Gastroesophageal sphincter (tissue), 4 donors: ENCODE data around the gene HMG20B. TPM values are rescaled to one million over a fixed set of nuclear protein-coding genes. Genes with fewer than 3 reads are reported as not detected.

Experiments used
- ATAC-seq: fragments of 150-250 bp; one replicate; pipeline ENCODE4 v1.9.1; 2016; ENCODE audit warnings: mild to moderate bottlenecking, moderate library complexity
- H3K27ac ChIP-seq, 4 donors: fragments of 200-600 bp; sonication (generic) in 3 of 4; 1 replicate in 3 of 4; 2 replicates in 1 of 4; pipeline ENCODE4 v1.5.1; 2016 to 2019
- H3K27me3 ChIP-seq: fragments of 200-600 bp; sonication (generic); one replicate; pipeline ENCODE4 v1.5.1; 2019
- H3K36me3 ChIP-seq, 2 donors: fragments of 200-600 bp; sonication (generic); one replicate each; pipeline ENCODE4 v1.5.1; 2019; ENCODE audit warnings: control low read depth in 1 of 2
- H3K4me1 ChIP-seq, 3 donors: fragments of 200-600 bp; sonication (generic); 1 replicate in 2 of 3; 2 replicates in 1 of 3; pipeline ENCODE4 v1.5.1; 2016 to 2019; ENCODE audit warnings: control low read depth in 2 of 3
- H3K4me3 ChIP-seq, 2 donors: fragments of 200-600 bp; sonication (generic); one replicate each; pipeline ENCODE4 v1.5.1; 2019; ENCODE audit warnings: mild to moderate bottlenecking in 1 of 2, moderate library complexity in 1 of 2
- H3K9me3 ChIP-seq, 3 donors: fragments of 200-600 bp; sonication (generic); one replicate each; pipeline ENCODE4 v1.5.1; 2017 to 2019; ENCODE audit warnings: control low read depth in 2 of 3
- EP300 ChIP-seq: sonication (generic); formaldehyde crosslinking; IDR thresholded peaks from one replicate; pipeline ENCODE4 v1.6.1; 2017; ENCODE audit warnings: antibody characterized with exemption, mild to moderate bottlenecking
- POLR2A ChIP-seq, 2 donors: fragments of 450-650 bp; IDR thresholded peaks; one replicate each; pipeline ENCODE4 v1.6.1; 2017; ENCODE audit warnings: antibody characterized with exemption in 2 of 2, mild to moderate bottlenecking in 2 of 2, moderate library complexity in 1 of 2
- POLR2AphosphoS5 ChIP-seq: sonication (generic); formaldehyde crosslinking; IDR thresholded peaks from one replicate; pipeline ENCODE4 v1.6.1; 2017; ENCODE audit warnings: antibody characterized with exemption
- WGBS, 2 donors: methylation state at CpG; one replicate each; pipeline ENCODE4 v1.1.5; 2018; ENCODE audit warnings: low coverage in 1 of 2; 5-methylcytosine and 5-hydroxymethylcytosine counted together
- total RNA-seq, 4 donors: library from RNA; depleted of rRNA; stranded (reverse); fragments of >200 nt; gene quantifications; one replicate each; pipeline ENCODE4 v1.1.0, GENCODE V29; 2016
- TF ChIP-seq, protein P1 (sequence below), 4 experiments: fragments of 200-600 bp in 2 of 4; fragments of 450-650 bp in 2 of 4; sonication (generic) in 1 of 4; IDR thresholded peaks; one replicate each; pipeline ENCODE4 v1.5.1; 2017 to 2019; ENCODE audit warnings: antibody characterized with exemption in 4 of 4, mild to moderate bottlenecking in 2 of 4, moderate library complexity in 2 of 4

HMG20B gene
- total RNA-seq, 4 donors from 2014 or later, result 106 to 203 (median 154) TPM

DNA sequence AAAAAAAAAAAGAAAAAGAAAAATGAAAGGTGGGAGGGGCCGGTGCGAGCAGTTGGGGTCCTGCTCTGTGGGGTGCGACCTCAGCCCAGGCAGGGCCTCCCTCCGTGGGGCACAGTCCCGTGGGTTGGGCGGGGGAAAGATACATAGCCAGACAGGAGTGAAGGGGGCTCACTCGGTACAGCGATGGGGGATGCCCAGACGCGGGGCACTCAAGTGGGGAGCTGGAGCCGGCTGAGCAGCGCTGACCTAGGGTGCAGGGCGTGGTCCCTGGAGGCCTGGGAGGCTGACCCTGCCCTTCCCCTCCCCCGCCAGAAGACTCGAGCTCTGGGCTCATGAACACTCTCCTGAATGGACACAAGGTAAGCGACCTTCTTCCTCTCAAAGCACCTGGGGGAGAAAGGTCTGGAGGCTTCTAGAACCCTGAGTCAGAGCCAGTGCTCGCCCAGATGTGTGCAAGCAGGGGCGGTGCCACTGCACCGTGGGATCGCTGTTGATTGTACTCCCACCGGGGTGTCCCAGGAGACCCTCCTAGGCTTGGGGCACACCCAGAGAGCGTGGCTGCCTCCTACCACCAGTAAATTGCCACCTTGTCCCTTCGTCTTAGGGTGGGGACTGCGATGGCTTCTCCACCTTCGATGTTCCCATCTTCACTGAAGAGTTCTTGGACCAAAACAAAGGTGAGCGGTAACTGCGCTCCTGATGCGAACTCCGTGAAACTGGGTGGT is 3.4 kb downstream of the HMG20B start:
- ATAC-seq, result no peak
- H3K9me3 ChIP-seq, result no peaks in the 10 kb centered on the region
- peaks cover 0 to 12% of the 10 kb centered on the region in 2 donors for H3K36me3 ChIP-seq
- peak overlapping the region in 3 of 4 donors; percentile 80 to 83 (median 83) for H3K27ac ChIP-seq
- peak overlapping the region in 1 of 2 donors; percentile 47 for H3K4me3 ChIP-seq
- H3K4me1 ChIP-seq, result peaks cover 0 to 74% (median 21%) of the 10 kb centered on the region in 3 donors
- H3K27me3 ChIP-seq, result no peaks in the 10 kb centered on the region
- TF ChIP-seq POLR2A (IDR thresholded peaks at IDR 0.05) (no peak), POLR2AphosphoS5 (no peak), EP300 (no peak)
- TF ChIP-seq, protein P1, sequence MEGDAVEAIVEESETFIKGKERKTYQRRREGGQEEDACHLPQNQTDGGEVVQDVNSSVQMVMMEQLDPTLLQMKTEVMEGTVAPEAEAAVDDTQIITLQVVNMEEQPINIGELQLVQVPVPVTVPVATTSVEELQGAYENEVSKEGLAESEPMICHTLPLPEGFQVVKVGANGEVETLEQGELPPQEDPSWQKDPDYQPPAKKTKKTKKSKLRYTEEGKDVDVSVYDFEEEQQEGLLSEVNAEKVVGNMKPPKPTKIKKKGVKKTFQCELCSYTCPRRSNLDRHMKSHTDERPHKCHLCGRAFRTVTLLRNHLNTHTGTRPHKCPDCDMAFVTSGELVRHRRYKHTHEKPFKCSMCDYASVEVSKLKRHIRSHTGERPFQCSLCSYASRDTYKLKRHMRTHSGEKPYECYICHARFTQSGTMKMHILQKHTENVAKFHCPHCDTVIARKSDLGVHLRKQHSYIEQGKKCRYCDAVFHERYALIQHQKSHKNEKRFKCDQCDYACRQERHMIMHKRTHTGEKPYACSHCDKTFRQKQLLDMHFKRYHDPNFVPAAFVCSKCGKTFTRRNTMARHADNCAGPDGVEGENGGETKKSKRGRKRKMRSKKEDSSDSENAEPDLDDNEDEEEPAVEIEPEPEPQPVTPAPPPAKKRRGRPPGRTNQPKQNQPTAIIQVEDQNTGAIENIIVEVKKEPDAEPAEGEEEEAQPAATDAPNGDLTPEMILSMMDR (IDR thresholded peaks at IDR 0.05), result no peak
- 55 to 86% methylated on average over 7 to 14 of the region's 29 CpGs for WGBS, 2 donors

DNA sequence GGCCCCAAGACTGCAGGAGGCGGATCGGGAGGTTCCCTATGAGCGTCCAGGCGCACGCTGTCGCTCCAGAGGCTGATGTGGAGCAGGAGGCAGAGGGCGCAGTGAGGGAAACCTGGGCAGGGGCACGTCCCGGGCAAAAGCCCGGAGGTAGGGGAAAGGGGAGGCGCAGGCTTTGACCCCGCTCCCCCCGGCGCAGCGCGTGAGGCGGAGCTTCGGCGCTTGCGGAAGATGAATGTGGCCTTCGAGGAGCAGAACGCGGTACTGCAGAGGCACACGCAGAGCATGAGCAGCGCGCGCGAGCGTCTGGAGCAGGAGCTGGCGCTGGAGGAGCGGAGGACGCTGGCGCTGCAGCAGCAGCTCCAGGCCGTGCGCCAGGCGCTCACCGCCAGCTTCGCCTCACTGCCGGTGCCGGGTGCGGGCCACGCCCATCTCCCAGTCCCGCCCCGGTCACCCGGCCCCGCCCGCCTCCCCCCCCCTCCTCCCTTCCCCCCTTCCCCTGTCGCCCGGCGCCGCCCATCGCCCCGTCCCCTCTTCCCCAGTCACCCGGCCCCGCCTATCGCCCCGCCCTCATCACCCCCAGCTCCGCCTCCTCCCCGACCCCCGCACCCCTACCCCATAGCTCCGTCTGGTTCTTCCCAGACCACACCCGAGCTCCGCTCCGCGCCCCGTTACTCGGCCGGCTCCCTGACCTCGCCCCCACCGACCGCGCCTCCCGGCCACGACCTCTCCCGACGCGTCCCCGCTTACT is 4.1 kb downstream of the HMG20B start:
- Histone ChIP-seq H3K4me1 (peaks cover 0 to 67% (median 18%) of the 10 kb centered on the region in 3 donors), H3K27ac (peak overlapping the region in 3 of 4 donors; percentile 80 to 83 (median 83))

DNA sequence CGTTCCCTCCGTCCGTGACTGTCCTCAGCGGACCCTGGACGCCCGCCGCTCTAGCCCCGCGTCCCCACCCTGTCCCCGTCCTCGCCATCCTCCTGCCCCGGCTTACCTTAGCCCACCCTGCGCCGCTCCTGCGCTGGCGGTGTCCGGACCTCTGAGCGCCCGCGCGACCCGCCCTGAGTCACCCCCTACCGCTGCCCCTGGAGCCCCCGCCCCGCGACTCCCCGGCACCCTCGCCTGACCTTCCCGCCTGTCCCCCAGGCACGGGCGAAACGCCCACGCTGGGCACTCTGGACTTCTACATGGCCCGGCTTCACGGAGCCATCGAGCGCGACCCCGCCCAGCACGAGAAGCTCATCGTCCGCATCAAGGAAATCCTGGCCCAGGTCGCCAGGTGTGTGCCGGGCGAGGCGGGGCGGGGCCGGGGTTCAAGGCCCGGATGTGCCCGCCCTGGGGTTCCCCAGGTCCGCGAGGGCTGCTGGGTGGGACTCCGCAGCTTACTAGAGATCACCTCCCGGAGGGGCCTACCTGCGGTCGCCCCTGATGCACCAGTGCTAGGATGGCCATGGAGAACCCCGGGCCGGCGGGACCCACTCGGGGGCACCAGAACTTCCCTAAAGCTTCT is 5.1 kb downstream of the HMG20B start:
- peak overlapping the region in 3 of 4 donors; percentile 80 to 83 (median 83) for H3K27ac ChIP-seq
- no peaks in the 10 kb centered on the region for H3K9me3 ChIP-seq
- H3K36me3 ChIP-seq, result peaks cover 0 to 12% of the 10 kb centered on the region in 2 donors
- H3K4me3 ChIP-seq, result no peak overlapping the region
- peaks cover 0 to 62% (median 16%) of the 10 kb centered on the region in 3 donors for H3K4me1 ChIP-seq
- TF ChIP-seq EP300 (no peak), POLR2A (IDR thresholded peaks at IDR 0.05) (no peak), POLR2AphosphoS5 (no peak)
- TF ChIP-seq, protein P1 (IDR thresholded peaks at IDR 0.05), result no peak
- H3K27me3 ChIP-seq, result no peaks in the 10 kb centered on the region
- no peak for ATAC-seq
- no CpG with 5 or more reads among the region's 60 CpGs for WGBS, 2 donors

More for the DNA sequence above, 4.1 kb downstream of the HMG20B start:
- H3K9me3 ChIP-seq, result no peaks in the 10 kb centered on the region
- no peaks in the 10 kb centered on the region for H3K27me3 ChIP-seq
- TF ChIP-seq POLR2A (IDR thresholded peaks at IDR 0.05) (no peak), EP300 (no peak)
- TF ChIP-seq, protein P1 (IDR thresholded peaks at IDR 0.05), result peak in 1 of 4 experiments; percentile 25
- ATAC-seq, result peak; percentile 34
- peaks cover 0 to 12% of the 10 kb centered on the region in 2 donors for H3K36me3 ChIP-seq
- WGBS, 2 donors, result 4 to 21% methylated on average over 5 to 27 of the region's 78 CpGs
- H3K4me3 ChIP-seq, result peak overlapping the region in 1 of 2 donors; percentile 47

DNA sequence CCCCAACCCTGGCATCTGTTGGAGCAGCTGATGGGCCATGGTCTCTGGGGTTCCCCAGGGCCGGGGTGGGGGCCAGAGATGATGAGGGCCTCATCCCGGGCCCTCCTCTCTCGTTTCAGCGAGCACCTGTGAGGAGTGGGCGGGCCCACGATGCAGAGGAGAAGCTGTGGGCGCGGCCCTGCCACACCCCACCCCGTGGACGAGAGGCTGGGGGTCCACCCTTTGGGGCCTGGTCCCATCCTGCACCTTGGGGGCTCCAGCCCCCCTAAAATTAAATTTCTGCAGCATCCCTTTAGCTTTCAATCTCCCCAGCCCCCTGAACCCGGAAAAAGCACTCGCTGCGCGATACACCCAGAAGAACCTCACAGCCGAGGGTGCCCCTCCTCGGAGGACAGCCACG is 5.6 kb downstream of the HMG20B start:
- peaks cover 0 to 58% (median 14%) of the 10 kb centered on the region in 3 donors for H3K4me1 ChIP-seq
- peaks cover 0 to 12% of the 10 kb centered on the region in 2 donors for H3K36me3 ChIP-seq
- no peaks in the 10 kb centered on the region for H3K9me3 ChIP-seq
- H3K27ac ChIP-seq, result peak overlapping the region in 3 of 4 donors; percentile 80 to 83 (median 83)
- no peak for TF ChIP-seq POLR2AphosphoS5
- TF ChIP-seq, protein P1 (IDR thresholded peaks at IDR 0.05), result no peak
- no peak for TF ChIP-seq EP300
- no peak for TF ChIP-seq POLR2A (IDR thresholded peaks at IDR 0.05)
- no CpG with 5 or more reads among the region's 17 CpGs for WGBS, 2 donors
- ATAC-seq, result no peak
- H3K27me3 ChIP-seq, result no peaks in the 10 kb centered on the region
- no peak overlapping the region for H3K4me3 ChIP-seq
